Ammon's horn (tissue), 1 donor: Measurements from ENCODE around the gene TMEM87A.
A peak's percentile ranks its signal among the peaks of the same experiment; 100 is the strongest.

Experiments used
- DNase-seq: peaks from one replicate; pipeline ENCODE4 v3.0.0-alpha.2; 2016; ENCODE audit warnings: low spot score

The TMEM87A gene

DNA sequence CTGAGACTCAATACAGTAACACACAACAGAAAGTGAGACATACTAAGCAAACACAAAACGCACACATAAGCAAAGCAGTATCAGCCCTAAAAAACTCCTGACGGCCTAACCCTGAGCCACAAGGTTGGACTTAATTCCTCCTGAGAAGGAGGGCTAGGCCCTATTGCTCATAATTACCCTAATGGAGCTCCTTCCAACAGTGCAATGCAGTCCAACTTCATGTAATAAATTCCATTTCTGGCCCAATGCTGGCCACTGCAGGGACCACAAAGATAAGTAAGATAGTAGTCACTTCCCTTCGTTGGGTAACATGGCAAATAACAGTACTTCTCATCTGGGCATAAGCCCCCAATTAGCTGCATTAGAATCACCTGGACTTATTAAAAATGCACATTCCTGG lies 69.3 kb downstream of the TMEM87A start:
- DNase-seq = no peak

DNA sequence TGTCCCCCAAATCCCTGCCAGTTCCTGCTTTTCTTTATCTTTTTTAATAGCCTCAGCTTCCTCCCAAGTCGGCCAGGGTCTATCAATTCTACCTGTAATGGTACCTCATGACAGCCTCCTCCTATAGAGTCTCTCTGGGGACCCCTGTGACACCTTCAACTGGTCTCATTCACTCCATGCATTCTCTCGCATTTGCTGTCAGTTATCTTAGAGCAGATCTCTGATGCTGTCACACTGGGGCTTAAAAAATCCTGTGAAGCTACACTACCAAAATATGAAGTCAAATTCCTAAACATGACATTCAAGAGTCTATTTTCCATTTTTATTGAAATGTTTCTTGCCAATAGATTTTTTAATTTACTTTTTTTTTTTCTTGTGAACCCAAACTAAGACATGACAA lies 70.6 kb downstream of the TMEM87A start:
- DNase-seq = no peak

DNA sequence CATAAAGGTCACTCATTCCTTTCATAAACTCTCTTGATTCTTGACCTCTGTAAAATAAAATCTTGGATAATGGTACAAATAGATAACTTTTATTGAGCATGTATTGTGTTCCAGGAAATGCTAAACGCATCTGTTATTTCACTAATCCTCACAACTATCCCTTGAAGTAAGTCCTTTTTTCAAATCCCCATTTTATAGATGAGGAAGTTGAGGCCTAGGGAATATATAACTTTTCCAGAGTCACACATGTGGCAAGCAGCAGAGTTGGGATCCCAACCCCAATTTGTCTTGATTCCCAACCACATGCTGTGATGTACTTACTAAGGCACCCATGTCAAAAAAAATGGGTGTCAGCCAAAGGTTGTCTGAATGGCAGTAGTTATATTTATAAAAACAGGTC lies 71.4 kb downstream of the TMEM87A start:
- DNase-seq = no peak

DNA sequence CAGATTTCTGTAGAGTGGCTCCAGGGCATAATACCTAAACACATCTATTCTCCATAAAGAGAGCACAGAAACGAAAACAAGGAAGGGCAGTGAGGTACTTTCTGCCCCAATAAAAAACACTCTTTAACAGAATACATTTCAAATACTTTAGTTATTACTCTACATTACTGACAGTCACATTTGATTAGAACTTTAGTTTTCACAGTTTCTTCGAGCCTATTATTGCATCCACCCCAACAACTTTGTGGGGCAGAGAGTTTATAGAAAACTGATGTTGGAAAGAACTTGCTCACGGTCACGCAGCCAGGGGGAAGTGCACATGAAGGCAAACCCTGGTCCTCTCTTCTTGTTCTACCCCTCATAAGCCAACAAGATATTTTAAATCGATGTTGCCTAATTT lies 74.1 kb downstream of the TMEM87A start:
- DNase-seq = no peak

DNA sequence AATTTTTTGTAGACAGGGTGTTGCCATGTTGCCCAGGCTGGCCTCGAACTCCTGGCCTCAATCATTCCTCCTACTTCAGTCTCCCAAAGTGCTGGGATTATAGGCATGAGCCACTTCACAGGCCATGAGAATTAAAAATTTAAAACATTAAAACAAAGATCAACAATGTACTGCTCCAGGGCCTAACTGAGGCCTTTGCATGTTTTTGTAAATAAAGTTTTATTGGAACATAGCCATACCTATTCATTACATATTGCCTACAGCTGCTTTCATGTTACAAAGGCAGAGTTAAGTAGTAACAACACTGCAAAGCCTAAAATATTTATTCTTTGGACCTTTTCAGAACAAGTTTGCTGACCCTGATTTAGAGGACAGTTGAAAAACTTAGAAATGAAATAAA lies 74.7 kb downstream of the TMEM87A start:
- no peak for DNase-seq

DNA sequence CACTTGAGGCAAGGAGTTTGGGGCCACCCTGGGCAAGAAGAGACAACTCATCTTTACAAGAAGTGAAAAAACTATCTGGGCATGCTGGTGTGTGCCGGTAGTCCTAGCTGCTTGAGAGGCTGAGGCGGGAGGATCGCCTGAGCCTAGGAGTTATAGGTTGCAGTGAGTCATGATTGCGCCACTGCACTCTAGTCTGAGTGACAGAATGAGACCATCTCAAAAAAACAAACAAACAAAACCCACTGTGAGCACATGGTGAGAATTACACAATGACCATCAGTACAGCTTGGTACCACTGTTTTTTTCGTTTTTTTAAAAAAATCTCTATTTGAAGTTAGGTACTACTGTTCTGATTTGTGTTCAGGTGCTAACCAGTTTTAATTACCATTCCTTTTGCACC lies 78.7 kb downstream of the TMEM87A start:
- no peak for DNase-seq

DNA sequence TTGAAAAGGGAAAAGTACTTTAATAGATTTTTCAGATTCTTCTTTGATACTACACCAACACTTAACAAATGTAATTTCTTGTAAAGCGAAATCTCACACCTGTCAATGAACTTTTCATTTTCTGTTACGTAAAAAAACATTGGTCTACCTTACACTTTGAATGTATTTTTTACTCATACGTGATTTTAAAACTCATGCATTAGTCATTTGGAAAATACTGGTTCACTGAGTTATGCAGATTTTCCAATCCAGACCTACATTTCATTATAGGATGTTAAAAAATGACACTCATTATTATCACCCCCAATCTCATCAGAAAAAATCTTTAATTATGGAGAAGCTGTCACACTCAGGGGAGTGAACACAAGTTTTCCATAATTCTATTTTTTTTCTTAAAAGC lies 79.8 kb downstream of the TMEM87A start:
- no peak for DNase-seq

DNA sequence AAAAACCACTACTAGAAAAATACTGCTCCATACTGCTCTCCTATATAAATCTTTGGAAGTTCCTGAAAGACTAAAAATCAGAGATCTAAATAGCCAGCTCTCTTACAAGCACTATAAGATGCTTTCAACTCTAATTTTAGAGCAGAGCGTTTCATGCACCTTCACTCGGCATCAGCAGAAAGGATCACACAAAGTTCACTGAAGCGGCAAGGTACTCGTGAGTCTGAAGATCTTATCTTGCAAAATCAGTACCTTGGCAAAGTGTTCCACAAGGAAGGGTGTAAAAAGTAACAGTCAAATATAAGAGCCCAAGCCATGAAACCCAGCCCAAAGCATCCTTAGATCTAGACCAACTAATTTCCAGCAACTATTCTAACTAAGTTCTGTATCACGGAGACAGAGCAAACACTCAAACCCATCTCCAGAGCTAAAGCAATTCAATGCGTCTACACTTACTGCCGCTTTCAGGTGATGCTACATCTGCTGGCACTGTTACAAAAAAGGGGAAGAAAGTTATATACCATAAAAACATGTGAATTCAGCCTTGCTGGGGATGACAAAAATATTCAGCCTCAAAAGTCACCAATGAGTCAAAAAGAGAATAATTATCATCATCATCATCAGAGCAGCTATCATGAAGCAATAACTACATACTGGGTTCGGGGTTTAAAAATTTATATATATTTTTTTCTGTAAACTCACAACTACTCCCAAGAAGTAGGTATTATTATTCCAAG lies 81.5 kb downstream of the TMEM87A start:
- DNase-seq = no peak

DNA sequence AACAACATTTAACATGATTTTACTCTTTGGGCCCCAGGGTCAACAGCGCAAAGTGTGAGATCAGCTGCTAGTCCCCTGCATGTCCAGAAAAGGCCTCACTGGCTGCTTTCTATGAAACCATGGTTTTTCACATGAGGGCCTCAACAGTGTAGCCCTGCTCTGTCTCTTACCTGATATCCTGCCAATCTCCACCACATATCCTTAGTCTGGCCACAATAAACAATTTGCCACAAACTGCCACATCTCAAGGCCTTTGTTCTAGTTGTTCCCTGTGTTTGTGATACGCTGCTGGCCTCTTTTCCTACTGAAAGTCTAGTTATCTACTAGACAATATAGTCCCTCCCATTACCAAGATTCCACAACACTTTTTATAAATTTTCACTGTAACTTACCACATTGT lies 82.9 kb downstream of the TMEM87A start:
- DNase-seq = no peak

DNA sequence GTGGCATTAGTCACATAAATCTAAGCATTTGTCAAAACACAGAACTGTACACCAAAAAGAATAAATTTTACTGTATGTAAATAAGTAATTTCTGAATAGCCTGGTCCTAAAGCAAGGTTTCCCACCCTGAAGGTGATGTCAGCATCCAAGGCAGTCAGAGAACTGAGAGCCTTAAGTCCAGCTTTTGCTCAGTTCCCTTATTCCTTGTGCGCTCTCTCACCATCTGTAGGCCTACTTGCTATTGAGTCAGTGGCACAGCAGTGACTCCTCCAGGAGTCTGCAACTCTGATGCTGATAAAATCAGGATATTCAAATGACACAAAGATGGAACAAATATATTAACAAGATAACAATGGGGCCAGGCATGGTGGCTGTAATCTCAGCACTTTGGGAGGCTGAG lies 87.4 kb downstream of the TMEM87A start:
- DNase-seq = no peak

DNA sequence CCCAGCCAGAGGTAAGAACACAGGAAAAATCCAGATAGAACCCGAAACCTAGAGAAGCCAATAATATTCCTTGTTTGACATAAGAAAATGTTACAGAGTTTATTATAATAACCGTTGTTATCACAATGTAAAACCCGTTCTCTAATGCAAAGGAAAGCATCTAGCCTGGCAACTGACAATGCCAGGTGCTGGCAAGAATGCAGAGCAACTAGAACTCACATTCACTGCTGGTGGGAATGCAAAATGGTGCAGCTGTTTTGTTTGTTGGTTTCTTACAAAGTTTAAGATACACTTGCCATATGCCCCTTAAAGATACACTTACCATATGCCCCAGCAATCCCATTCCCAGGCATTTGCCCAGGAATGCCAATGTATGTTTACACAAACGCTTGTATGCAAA lies 88.5 kb downstream of the TMEM87A start:
- no peak for DNase-seq

DNA sequence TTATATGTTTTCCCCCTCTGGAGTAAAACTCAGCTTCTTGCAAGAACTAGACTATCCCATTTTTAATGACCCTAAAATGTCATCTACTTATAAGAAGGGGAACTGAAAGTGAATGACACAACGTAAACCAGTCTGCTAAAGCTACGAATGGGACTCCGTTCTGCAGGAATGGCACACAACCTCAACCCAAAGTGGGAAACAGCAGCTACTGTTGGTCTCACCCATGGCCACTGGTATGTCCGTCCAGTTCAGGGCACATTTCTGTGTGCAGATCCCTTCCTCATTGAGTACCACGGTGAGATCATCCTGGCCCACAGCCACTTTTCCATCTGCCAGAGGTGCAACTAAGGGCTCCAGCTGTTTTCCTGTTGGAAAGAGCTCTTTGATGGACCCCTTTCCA lies 88.9 kb downstream of the TMEM87A start:
- peak; percentile 72 for DNase-seq

DNA sequence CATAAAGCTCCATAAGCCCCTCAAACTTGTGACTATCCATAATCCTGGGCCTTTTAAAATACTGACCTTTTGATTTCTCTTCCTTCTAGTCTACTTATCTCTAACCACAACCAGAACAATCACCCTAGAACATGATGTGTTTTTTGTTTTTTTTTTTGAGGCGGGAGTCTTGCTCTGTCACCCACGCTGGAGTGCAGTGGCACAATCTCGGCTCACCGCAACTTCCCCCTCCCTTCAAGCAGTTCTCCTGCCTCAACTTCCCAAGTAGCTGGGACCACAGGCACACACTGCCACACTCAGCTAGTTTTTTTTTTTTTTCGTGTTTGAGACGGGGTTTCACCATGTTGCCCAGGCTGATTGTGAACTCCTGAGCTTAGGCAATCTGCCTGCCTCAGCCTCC lies 90.3 kb downstream of the TMEM87A start:
- DNase-seq = peak; percentile 45

DNA sequence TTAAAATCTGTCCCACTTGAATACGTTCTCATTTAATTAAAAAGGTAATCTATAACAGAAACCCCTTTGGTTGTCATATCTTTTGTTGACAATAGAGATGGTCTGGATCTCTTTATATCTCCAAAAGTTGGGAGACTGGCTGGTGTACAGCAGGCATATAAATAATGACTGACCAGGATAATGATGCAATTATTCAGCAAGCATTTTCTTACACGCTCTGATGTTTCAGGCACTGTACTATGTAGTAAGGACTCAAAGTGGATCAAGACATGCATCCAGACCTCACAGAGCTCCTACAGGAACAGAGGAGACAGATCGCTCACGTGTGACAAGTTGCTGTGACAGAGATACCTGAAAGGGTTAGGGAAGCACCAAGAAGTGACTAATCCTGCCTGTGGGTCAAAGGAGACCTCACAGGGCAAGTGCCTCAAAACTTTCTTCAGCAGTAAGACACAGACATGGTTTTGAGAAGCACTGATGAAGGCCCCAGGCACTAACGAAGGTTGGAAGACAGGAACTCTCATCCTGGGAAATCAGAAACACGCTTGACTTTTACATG lies 90.8 kb downstream of the TMEM87A start:
- no peak for DNase-seq

DNA sequence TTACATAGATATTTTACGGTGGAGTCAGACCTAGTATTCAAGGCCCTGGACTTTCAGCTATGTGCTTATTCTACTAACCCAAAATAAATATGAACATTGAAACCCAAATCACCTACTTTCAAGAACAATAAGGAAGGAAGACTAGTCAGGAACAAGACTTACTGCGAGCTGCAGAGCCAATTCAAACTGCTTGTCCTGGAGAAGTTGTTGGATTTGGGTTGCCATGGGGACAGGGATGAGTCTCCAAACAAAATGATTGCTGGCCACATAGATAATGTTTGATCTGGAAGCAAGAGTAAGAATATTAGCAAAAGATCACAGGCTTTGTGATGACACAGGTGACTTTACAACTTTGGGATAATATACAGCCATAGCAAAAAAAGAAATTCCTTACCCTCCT lies 95.2 kb downstream of the TMEM87A start:
- no peak for DNase-seq

DNA sequence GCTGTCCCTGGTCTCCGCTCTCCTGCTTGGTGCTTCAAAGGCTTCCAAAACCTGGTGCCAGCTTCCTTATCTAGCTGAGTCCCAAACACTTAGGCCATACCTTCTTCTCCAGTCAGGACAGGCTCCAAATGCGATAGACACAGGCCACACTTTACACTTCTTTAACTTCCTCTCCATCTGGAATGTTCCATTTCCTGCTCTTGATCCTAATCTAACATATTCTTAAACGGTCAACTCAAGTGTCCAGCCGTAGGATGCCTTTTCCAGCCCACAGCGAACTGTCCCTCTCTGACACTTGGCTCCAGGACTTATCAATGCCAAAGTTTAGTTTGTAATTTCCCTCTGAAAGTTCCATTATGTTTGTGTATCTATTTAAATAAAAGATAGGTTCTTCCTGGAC lies 97.6 kb downstream of the TMEM87A start:
- no peak for DNase-seq

DNA sequence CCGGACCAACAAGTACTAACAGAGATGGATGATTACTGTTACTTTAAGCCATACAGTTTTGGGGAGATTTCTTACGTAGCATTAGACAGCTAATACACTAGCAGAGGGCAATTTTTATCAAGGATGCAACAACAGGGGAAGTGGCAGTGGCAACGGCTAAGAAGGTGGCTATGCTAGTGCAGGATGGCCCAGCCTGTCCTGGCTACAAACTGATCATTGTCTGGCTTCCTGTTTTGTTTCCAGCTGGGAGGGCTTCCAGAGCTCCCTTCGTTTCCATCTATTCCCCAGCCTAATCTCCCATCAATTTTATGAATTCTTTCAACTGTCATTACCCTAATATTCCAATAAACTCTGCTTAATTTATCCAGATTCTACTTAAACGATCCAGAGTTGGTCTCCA lies 100.8 kb downstream of the TMEM87A start:
- no peak for DNase-seq

DNA sequence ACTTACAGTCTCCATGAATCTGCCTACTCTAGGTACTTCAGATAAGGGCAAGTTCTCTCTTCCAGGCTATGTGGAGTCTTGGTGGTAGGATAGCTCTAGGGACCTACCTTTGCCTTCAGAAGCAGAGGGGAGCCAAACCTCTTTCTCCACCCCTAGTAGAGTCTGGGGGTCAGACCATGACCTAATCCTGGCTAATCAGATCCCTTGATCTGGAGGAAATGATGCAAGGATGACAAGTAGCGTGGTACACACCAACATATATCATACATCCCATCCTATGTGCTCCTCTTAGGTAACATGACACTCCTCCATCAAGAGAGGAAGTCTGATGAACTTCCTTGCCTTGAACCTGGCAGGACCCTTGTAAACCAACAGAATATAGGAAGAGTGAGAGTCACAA lies 101.4 kb downstream of the TMEM87A start:
- DNase-seq = no peak

DNA sequence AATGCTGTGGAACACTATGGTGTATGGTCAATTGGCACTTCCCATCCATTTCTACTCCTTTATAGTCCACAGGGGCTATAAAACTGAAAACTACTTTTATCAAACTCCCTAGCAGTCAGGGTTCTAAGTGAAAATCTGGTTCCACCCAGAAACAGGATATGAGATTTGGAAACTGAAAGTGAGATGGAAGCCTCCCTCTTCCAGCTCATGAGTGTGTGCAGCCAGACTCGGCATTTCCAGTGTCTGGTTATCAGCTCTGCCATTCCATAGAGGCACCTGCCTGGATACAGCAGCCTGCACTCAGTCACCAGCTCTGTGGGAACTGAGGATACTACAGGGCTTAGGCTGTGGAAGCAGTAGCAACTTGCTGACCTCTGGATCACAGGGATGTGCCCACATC lies 102.1 kb downstream of the TMEM87A start:
- DNase-seq = no peak

DNA sequence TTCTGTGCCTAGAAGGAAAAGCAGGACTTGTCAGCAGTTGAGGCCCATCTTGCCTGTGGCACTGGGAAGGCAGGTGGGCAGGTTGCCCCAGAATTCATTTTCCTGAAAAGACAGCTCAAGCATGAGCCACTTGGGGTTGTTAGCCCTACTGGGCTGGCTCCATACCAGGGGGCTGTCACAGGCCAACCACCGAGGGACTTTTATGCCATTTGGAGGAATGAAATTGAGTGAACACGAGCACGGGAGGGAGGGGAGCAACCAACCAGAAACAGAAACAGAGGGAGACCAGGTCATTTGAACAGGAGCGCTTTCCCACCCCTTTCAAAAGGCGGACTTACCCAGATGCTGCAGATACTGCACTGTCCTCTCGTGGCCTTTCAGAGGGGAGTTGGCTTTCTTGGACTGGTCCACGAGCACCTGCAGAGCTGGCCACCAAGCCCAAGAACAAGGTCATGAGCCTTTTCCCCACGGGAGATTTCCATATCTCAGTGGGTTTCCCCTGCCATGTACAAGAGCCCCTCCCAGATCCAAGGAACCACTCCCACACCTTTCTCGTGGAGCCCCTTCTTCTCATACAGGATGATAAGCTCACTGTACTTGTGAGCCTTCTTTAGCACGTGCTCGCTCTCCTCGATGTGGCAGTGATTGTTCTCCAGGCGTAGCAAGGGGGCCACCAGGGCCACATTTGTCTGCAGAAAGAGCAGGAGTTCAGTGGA lies 106.8 kb downstream of the TMEM87A start:
- no peak for DNase-seq

DNA sequence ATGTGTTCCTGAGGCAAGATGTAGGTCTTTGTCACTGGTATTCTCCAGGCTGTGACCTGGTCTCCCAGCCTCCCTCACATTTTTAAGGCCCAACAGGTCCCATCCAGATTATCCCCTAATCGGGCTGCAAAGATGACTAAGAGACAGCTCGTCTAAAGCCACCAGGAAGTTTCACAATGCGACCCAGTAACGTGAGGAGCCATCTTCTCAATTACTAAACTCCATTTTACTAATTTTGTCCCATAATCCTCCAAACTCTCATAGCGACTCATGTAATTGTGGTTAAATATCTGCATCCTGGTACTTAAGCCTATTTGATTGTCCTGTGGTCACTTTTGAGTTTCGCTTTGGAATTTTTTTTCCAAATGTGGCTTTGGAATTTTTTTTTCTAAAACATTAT lies 108.1 kb downstream of the TMEM87A start:
- DNase-seq = no peak

DNA sequence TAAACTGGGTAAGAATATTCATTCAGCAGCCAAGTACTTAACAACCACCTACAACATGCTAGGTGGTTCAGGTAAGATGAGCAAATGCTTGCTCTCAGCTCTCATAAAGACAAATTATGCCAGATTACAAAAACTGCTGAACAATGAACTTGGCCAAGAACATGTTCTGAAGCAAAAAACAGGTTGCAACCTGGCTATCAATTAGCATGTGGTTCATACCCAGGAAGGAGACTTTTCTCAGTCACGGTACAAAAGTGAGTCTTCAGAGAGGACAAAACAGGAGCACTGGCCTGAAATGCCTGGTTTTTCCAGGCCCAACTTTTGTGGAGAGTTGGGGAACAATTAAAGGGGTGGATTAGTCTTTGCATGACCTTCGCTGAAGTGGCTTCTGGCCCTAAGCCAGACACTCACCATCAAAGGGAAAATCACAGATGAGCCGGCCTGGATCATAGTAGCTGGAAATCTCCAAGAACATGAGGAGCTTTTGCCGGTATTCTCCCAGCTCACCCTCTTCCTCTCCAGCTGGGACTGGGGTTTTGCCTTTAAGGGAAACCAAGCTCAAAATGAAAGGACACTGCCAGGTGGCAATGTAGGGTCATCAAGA lies 109.2 kb downstream of the TMEM87A start:
- DNase-seq = no peak

DNA sequence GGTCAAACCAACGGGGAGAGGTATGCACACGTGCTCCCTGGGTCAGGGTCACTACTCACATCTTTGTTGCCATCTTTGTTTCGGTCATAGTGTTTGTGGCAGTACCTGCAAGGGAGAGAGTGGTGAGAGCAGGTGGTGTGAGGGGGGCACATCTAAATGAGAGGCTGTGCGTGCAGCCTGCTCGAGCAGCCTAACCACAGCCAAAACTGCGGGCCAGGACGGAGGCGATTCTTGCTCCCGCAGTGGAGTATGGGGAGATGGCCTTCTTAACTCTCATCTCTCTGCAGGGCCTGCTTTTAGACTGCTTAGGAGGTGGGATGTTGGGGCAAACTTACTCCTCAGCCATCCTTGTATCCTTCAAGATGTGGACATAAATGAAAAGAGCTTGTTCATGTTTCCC lies 109.9 kb downstream of the TMEM87A start:
- DNase-seq = no peak
